CD4-positive, alpha-beta T cell treated with Interleukin-1 beta for 1 hour (primary cell): Measurements from ENCODE around the gene HIPK1.

Experiments used
- DNase-seq, 2 donors: peaks; one replicate each; pipeline ENCODE4 v3.0.0-alpha.2; 2020 to 2022

Gene HIPK1

GRCh38 chr1:113913887-113914664, 15.0 kb upstream of the HIPK1 start:
- DNase-seq, result no peak

- no peak for DNase-seq
These were observed 12.2 kb upstream of the HIPK1 start for GRCh38 chr1:113916974-113917373.

GRCh38 chr1:113917400-113918082, 11.6 kb upstream of the HIPK1 start:
- no peak for DNase-seq

DNA sequence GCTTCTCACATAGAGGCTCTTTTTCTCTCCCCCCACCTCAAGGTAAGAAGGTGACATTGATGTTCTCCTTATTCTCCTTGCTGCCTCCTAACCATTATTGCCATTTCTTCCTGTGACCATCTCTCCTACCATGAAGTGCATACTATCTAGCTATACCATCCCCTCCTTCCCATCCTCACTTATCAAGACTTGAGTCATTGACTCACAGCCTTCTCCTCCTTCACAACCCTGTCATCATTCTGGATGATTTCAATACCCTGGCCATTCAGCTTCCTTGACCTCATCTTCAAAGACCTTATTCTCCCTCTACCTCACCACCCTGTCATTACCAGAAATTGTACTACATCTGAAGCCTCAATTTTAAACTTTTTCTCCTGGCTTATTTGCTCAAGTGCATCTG, 10.9 kb upstream of the HIPK1 start:
- no peak for DNase-seq

- no peak for DNase-seq
These were observed 6.2 kb upstream of the HIPK1 start for GRCh38 chr1:113922957-113923356.

GRCh38 chr1:113924473-113924872, 4.7 kb upstream of the HIPK1 start:
- no peak for DNase-seq

GRCh38 chr1:113928187-113928930, 765 bp upstream of the HIPK1 start:
- DNase-seq, result no peak

DNA sequence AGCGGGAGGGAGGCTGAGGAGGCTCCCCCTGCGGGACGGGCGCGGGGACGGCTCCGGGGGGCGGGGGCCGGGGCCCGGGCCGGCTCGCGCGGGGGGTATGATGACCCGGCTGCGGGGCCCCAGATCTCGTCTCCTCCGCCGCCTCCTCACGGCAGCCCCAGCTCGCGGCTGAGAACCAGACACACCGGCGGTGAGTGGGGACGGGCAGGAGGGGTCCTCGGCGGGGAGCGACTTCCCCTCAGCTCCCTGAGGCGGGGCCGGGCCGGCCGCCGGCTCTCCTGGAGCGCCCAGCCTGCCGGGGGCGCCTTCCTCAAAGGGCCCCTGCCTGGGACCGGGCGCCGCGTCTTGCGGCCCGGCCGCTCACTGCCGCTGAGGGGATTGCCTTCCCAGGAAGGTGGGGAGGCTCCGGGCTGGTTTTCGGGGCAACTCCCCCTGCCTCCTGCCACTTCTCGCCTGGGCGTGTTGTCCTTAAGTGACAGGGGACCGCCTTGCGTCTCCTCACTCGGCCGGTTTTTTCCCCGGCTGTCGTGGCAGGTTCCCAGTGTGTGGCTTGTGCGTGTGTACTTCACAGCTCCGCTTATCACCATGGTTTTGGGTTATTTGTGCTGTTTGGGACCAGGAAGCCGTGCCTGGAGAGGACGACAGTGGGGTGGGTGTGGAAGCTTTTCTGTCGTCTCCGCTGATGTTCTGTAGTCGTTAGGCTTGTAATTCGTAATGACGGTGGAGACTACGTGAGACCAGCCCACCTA, 800 bp downstream of the HIPK1 start:
- peak; percentile 84 to 86 for DNase-seq

GRCh38 chr1:113930499-113931161, 1.5 kb downstream of the HIPK1 start:
- DNase-seq, result peak; percentile 90 to 91

- DNase-seq, result peak in 1 of 2 donors; percentile 59
These were observed 2.3 kb downstream of the HIPK1 start for GRCh38 chr1:113931451-113931851.

DNA sequence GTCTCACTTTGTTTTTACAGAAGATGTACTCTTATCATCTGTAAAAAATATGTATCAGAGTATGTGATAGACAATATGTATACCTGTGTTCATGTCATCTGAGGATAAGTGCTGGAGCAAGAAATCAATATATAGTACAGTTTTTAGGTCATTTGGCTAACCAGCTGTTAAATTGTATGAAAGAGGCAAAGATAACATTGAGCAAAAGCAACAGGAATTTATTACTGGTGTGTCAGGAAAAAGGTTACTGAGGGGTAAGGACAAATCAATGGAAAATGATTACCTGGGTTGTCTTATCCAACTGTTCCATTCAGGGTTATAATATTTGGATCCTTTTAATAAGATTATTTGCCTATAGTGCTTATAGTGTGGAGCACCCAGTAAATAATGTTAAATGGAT, 4.9 kb downstream of the HIPK1 start:
- no peak for DNase-seq

GRCh38 chr1:113934511-113935055, 5.5 kb downstream of the HIPK1 start:
- DNase-seq, result no peak

DNA sequence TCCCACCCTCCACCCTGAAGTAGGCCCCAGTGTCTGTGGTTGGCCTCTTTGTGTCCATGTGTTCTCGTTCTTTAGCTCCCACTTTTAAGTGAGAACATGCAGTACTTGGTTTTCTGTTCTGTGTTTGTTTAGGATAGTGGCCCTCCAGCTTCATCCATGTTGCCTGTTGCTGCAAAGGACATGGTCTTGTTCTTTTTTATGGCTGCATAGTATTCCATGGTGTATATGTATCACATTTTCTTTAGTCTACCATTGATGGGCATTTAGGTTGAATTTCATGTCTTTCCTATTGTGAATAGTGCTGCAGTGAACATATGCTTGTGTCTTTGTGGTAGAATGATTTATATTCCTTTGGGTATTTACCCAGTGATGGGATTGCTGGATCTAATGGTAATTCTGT, 6.1 kb downstream of the HIPK1 start:
- no peak for DNase-seq

DNA sequence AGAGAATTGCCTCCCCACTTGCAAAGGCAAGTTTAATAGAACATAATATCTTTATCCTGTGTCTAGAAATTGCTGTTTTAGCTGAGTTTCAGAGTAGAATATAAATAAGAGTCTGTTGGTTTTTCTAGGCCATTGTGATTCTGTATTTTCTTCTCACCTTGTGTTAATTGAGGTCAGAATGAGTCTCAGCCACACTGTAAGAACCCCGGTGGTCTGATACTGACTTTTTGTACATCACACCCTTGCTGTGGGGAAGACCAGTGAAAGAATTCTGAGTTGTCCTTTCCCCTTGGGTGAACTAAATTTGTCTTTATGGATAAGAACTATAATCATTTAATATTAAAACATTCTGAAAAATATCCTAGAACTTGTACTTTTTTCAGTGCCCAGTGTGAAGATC, 6.8 kb downstream of the HIPK1 start:
- DNase-seq, result peak in 1 of 2 donors; percentile 32

DNA sequence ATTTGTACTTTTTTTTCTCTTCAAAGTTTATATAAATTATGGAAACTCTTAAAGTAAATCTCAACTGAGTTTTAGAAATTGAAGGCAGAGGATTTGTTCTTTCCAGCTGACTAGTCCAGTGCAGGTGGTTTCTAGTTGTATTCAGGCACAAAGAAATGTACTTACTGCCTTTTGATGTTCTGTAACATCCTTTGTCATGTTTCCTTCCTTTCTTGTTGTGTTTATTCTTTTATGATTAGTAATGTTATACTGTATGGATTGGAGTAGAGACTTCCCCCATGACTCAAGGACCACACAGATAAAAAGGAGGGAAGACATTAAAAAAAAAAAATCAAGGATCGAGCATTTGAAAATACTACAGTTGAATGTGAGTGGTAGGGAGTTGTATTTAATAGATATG, 8.0 kb downstream of the HIPK1 start:
- DNase-seq, result no peak

- no peak for DNase-seq
These were observed 9.1 kb downstream of the HIPK1 start for GRCh38 chr1:113938192-113938591.

GRCh38 chr1:113940365-113941244, 11.5 kb downstream of the HIPK1 start:
- peak; percentile 56 to 65 for DNase-seq

DNA sequence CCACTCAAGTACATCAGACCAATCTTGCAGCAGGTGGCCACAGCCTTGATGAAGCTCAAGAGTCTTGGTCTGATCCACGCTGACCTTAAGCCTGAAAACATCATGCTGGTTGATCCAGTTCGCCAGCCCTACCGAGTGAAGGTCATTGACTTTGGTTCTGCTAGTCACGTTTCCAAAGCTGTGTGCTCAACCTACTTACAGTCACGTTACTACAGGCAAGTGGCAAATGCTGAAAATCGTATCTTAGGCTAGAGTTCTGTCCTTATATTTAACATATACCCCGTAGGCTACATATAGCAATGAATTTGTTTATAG, 12.1 kb downstream of the HIPK1 start:
- DNase-seq, result no peak

- no peak for DNase-seq
These were observed 13.4 kb downstream of the HIPK1 start for GRCh38 chr1:113942527-113942926.

DNA sequence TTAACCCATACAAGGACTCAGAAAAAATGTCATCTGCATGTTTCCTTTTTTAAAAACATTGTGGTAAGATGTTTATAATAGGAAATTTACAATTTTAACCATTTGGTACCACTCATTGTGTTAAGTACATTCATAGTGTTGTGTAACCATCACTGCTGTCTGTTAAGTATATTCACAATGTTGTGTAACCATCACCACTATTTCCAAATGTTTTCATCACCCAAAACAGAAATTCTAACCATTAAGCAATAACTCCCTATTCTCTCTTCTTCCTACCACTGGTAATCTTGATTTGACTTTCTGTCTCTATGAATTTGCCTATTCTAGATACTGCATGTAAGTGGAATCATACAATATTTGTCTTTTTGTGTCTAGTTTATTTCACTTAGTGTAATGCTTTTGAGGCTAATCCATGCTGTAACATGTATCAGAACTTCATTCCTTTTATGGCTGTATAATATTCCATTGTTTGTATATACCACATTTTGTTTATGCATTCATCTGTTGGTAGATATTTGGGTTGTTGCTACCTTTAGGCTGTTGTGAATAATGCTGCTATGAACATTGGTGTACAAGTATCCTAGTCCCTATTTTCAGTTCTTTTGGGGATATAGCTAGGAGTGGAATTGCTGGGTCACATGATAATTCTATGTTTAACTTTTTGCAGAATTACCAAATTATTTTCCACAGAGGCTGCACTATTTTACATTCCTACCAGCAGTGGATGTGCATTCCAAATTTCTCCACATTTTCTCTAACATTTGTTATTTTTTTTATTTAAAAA, 14.1 kb downstream of the HIPK1 start:
- no peak for DNase-seq
